H1 (cell line): ENCODE data around the gene TBC1D22A. TPM values are rescaled to one million over a fixed set of nuclear protein-coding genes. Genes with fewer than 3 reads are reported as not detected.

Experiments used
- CTCF ChIA-PET: fragments of 300-600 bp; sonication (Branson Sonifier 250); formaldehyde crosslinking; loops from one replicate; lab custom pipeline; 2021; ENCODE audit not compliant: partially characterized antibody; lab: Charles Lee
- POLR2A ChIA-PET: fragments of 300-600 bp; sonication (Branson Sonifier 250); formaldehyde crosslinking; loops from one replicate; lab custom pipeline; 2021; ENCODE audit warnings: inconsistent platforms; ENCODE audit not compliant: partially characterized antibody; lab: Charles Lee
- DNase-seq, 2 experiments: peaks; one replicate each; pipeline versions ENCODE4 v3.0.0 to v3.0.0-alpha.2; 2010 to 2022; ENCODE audit warnings: low spot score in 2 of 2, low read depth in 1 of 2, mixed read lengths in 1 of 2
- FAIRE-seq: peaks from 2 replicates; lab custom pipeline; 2011; peaks lifted over from hg19 to GRCh38; lab: Jason Lieb, UNC
- H2AFZ ChIP-seq: 2 replicates; pipeline ENCODE4 v1.8.1; 2012; ENCODE audit warnings: low read length, inconsistent platforms
- H2AK5ac ChIP-seq: 2 replicates; pipeline ENCODE4 v1.6.1; 2013; ENCODE audit warnings: low read depth, low read length
- H2BK120ac ChIP-seq: replicated peaks from 2 replicates; pipeline ENCODE3; 2013; ENCODE audit warnings: low read depth, low read length, inconsistent platforms
- H2BK12ac ChIP-seq: 2 replicates; pipeline ENCODE4 v1.6.1; 2013; ENCODE audit warnings: low read depth, low read length
- H2BK15ac ChIP-seq: 2 replicates; pipeline ENCODE4 v1.6.1; 2013; ENCODE audit warnings: low read length
- H2BK20ac ChIP-seq: 2 replicates; pipeline ENCODE4 v1.6.1; 2013; ENCODE audit warnings: low read length
- H2BK5ac ChIP-seq: 2 replicates; pipeline ENCODE4 v1.6.1; 2013; ENCODE audit warnings: low read depth, low read length
- H3K14ac ChIP-seq: 2 replicates; pipeline ENCODE4 v1.6.1; 2013; ENCODE audit warnings: inconsistent platforms; ENCODE audit not compliant: insufficient read length
- H3K18ac ChIP-seq: 2 replicates; pipeline ENCODE4 v1.6.1; 2013; ENCODE audit warnings: low read length; ENCODE audit errors: extremely low read depth
- H3K23ac ChIP-seq: 2 replicates; pipeline ENCODE4 v1.6.1; 2013; ENCODE audit warnings: inconsistent platforms; ENCODE audit not compliant: insufficient read length
- H3K23me2 ChIP-seq: 2 replicates; pipeline ENCODE4 v1.6.1; 2013; ENCODE audit warnings: low read depth, low read length
- H3K27ac ChIP-seq: 2 replicates; pipeline ENCODE4 v1.6.1; 2011; ENCODE audit warnings: low read depth, low read length, inconsistent platforms
- H3K27me3 ChIP-seq, 4 experiments: replicated peaks in 1 of 4; 1 replicate in 1 of 4; 2 replicates in 3 of 4; pipeline versions ENCODE4 v1.6.1 to v1.8.1; 2011 to 2013; ENCODE audit warnings: low read length in 3 of 4, mild to moderate bottlenecking in 3 of 4, inconsistent platforms in 2 of 4, mixed read lengths in 2 of 4, moderate library complexity in 1 of 4; ENCODE audit not compliant: control insufficient read depth in 3 of 4, insufficient read depth in 3 of 4; ENCODE audit errors: extremely low read depth in 1 of 4
- H3K36me3 ChIP-seq, 4 experiments: 2 replicates each; pipeline versions ENCODE4 v1.6.1 to v1.8.1; 2011 to 2013; ENCODE audit warnings: mild to moderate bottlenecking in 4 of 4, low read length in 3 of 4, moderate library complexity in 2 of 4, control low read depth in 1 of 4, inconsistent platforms in 1 of 4; ENCODE audit not compliant: insufficient read depth in 4 of 4, control insufficient read depth in 2 of 4
- H3K4ac ChIP-seq: replicated peaks from 2 replicates; pipeline ENCODE3; 2013; ENCODE audit warnings: low read length, low read depth, mixed read lengths, inconsistent platforms; ENCODE audit not compliant: insufficient read length
- H3K4me1 ChIP-seq, 4 experiments: replicated peaks in 1 of 4; 1 replicate in 1 of 4; 2 replicates in 3 of 4; pipeline versions ENCODE4 v1.6.1 to v1.8.1; 2011 to 2013; ENCODE audit warnings: low read length in 3 of 4, inconsistent platforms in 2 of 4, mixed read lengths in 1 of 4; ENCODE audit not compliant: insufficient read depth in 4 of 4, control insufficient read depth in 3 of 4
- H3K4me2 ChIP-seq, 2 experiments: 2 replicates each; pipeline versions ENCODE4 v1.6.1 to v1.8.1; 2011 to 2013; ENCODE audit warnings: low read depth in 2 of 2, low read length in 2 of 2, control low read depth in 1 of 2, inconsistent platforms in 1 of 2, mild to moderate bottlenecking in 1 of 2; ENCODE audit not compliant: insufficient read depth in 1 of 2
- H3K4me3 ChIP-seq, 4 experiments: fragments of 200-600, 300-600 bp in 1 of 4; sonication (generic), shearing (Covaris generic), sonication (Bioruptor Twin) in 1 of 4; 2 replicates each; pipeline versions ENCODE4 v1.5.1 to v1.8.1; 2011 to 2016; ENCODE audit warnings: low read length in 4 of 4, low read depth in 3 of 4, control low read depth in 2 of 4, inconsistent platforms in 2 of 4, mild to moderate bottlenecking in 2 of 4, mixed read lengths in 1 of 4, moderate library complexity in 1 of 4; ENCODE audit not compliant: insufficient read depth in 2 of 4; ENCODE audit errors: extremely low read depth in 1 of 4
- H3K56ac ChIP-seq: replicated peaks from 2 replicates; pipeline ENCODE3; 2013; ENCODE audit warnings: low read depth, mild to moderate bottlenecking, mixed read lengths, low read length, inconsistent platforms; ENCODE audit not compliant: insufficient read length
- H3K79me1 ChIP-seq: 2 replicates; pipeline ENCODE4 v1.6.1; 2013; ENCODE audit warnings: low read depth, low read length, control low read depth
- H3K79me2 ChIP-seq, 2 experiments: 2 replicates each; pipeline versions ENCODE4 v1.6.1 to v1.8.1; 2012 to 2013; ENCODE audit warnings: low read length in 2 of 2, mild to moderate bottlenecking in 2 of 2, inconsistent platforms in 1 of 2; ENCODE audit not compliant: insufficient read depth in 2 of 2, control insufficient read depth in 1 of 2
- H3K9ac ChIP-seq, 4 experiments: replicated peaks in 1 of 4; 1 replicate in 1 of 4; 2 replicates in 3 of 4; pipeline versions ENCODE4 v1.6.1 to v1.8.1; 2011 to 2013; ENCODE audit warnings: low read depth in 3 of 4, low read length in 3 of 4, control low read depth in 2 of 4, mild to moderate bottlenecking in 2 of 4, moderate library complexity in 2 of 4, inconsistent platforms in 1 of 4; ENCODE audit errors: extremely low read depth in 1 of 4
- H3K9me3 ChIP-seq, 2 experiments: 2 replicates each; pipeline versions ENCODE4 v1.6.1 to v1.8.1; 2012 to 2013; ENCODE audit warnings: mild to moderate bottlenecking in 2 of 2, moderate library complexity in 2 of 2, control low read depth in 1 of 2, inconsistent platforms in 1 of 2, low read depth in 1 of 2, low read length in 1 of 2, mixed read lengths in 1 of 2; ENCODE audit not compliant: insufficient read depth in 2 of 2
- H4K20me1 ChIP-seq, 2 experiments: replicated peaks in 1 of 2; 2 replicates each; pipeline versions ENCODE3 to v1.8.1; 2011 to 2013; ENCODE audit warnings: inconsistent platforms in 2 of 2, low read length in 2 of 2, mild to moderate bottlenecking in 1 of 2; ENCODE audit not compliant: insufficient read depth in 2 of 2, control insufficient read depth in 1 of 2
- H4K5ac ChIP-seq: 2 replicates; pipeline ENCODE4 v1.6.1; 2013; ENCODE audit warnings: low read length, low read depth, mixed read lengths, inconsistent platforms; ENCODE audit not compliant: insufficient read length
- H4K8ac ChIP-seq: 2 replicates; pipeline ENCODE4 v1.8.0; 2013; ENCODE audit warnings: mild to moderate bottlenecking, moderate library complexity, low read length, inconsistent platforms; ENCODE audit not compliant: insufficient read depth; ENCODE audit errors: extremely low read depth
- H4K91ac ChIP-seq: replicated peaks from 2 replicates; pipeline ENCODE3; 2013; ENCODE audit warnings: low read length, mixed read lengths, inconsistent platforms; ENCODE audit not compliant: insufficient read length
- CBX5 ChIP-seq: fragments of 300-800, 300-1000 bp; sonication (generic); IDR thresholded peaks from 2 replicates; pipeline ENCODE4 v1.7.1; 2016; ENCODE audit warnings: antibody characterized with exemption, low read length, low read depth
- CREB1 ChIP-seq: IDR thresholded peaks from 2 replicates; pipeline ENCODE4 v1.6.1; 2012; ENCODE audit warnings: inconsistent platforms
- EGR1 ChIP-seq: IDR thresholded peaks from 2 replicates; pipeline ENCODE4 v1.6.1; 2011; ENCODE audit warnings: low read depth, low read length, borderline replicate concordance
- FOSL1 ChIP-seq: IDR thresholded peaks from 2 replicates; pipeline ENCODE4 v1.6.1; 2011; ENCODE audit warnings: mild to moderate bottlenecking, low read depth, low read length, moderate library complexity; ENCODE audit not compliant: insufficient read depth
- JUN ChIP-seq: IDR thresholded peaks from 2 replicates; pipeline ENCODE4 v1.6.1; 2011; ENCODE audit warnings: low read depth, mild to moderate bottlenecking, improper control_type of control experiment, low read length
- KDM5A ChIP-seq: fragments of 200-600 bp; IDR thresholded peaks from 2 replicates; pipeline ENCODE4 v1.7.1; 2012; ENCODE audit warnings: mild to moderate bottlenecking, low read length, inconsistent platforms, mixed read lengths
- MAFK ChIP-seq: IDR thresholded peaks from 2 replicates; pipeline ENCODE4 v1.6.1; 2012; ENCODE audit warnings: low read depth, mild to moderate bottlenecking, improper control_type of control experiment, low read length
- PHF8 ChIP-seq: fragments of 200-600 bp; sonication (generic); conservative IDR thresholded peaks from 2 replicates; pipeline ENCODE4 v1.7.1; 2012; ENCODE audit warnings: low read depth, mild to moderate bottlenecking, inconsistent platforms, low read length, moderate library complexity
- POLR2AphosphoS5 ChIP-seq: IDR thresholded peaks from 2 replicates; pipeline ENCODE4 v1.6.1; 2011; ENCODE audit warnings: low read depth, low read length
- RAD21 ChIP-seq, 2 experiments: IDR thresholded peaks in 1 of 2; conservative IDR thresholded peaks in 1 of 2; 2 replicates each; pipeline ENCODE4 v1.6.1; 2011; ENCODE audit warnings: low read depth in 2 of 2, low read length in 2 of 2, improper control_type of control experiment in 1 of 2, inconsistent platforms in 1 of 2, mild to moderate bottlenecking in 1 of 2, moderate library complexity in 1 of 2
- RBBP5 ChIP-seq: IDR thresholded peaks from 2 replicates; pipeline ENCODE4 v1.7.1; 2012; ENCODE audit warnings: low read depth, mild to moderate bottlenecking, inconsistent platforms, low read length, moderate library complexity, borderline replicate concordance
- SIX5 ChIP-seq: IDR thresholded peaks from 2 replicates; pipeline ENCODE4 v1.6.1; 2011; ENCODE audit warnings: mild to moderate bottlenecking, low read depth, low read length
- TCF12 ChIP-seq: IDR thresholded peaks from 2 replicates; pipeline ENCODE4 v1.6.1; 2011; ENCODE audit warnings: low read depth, mild to moderate bottlenecking, low read length
- TEAD4 ChIP-seq: IDR thresholded peaks from 2 replicates; pipeline ENCODE4 v1.6.1; 2012; ENCODE audit warnings: low read depth, low read length, inconsistent platforms, mixed read lengths
- ZNF274 ChIP-seq: IDR thresholded peaks from 2 replicates; pipeline ENCODE4 v1.7.0; 2012; ENCODE audit warnings: low read length, borderline replicate concordance; ENCODE audit errors: extremely low read depth
- WGBS, 2 experiments: shearing (Covaris generic) in 1 of 2; methylation state at CpG; one replicate each; pipeline versions ENCODE4 v1.1.6 to v1.1.7; 2013 to 2015; ENCODE audit warnings: low lambda C conversion rate in 2 of 2, mixed read lengths in 2 of 2, inconsistent platforms in 1 of 2, low coverage in 1 of 2, missing lambda C conversion rate in 1 of 2; ENCODE audit not compliant: insufficient replicate concordance in 2 of 2, insufficient coverage in 1 of 2, insufficient read length in 1 of 2; ENCODE audit errors: extremely low coverage in 1 of 2, missing lambda C conversion rate in 1 of 2; 5-methylcytosine and 5-hydroxymethylcytosine counted together
- polyA plus RNA-seq, 7 experiments: library from polyadenylated mRNA; depleted of rRNA in 3 of 7; stranded (reverse) in 5 of 7; unstranded in 2 of 7; fragments of >200 nt in 5 of 7; fragments of 200-250 nt in 2 of 7; gene quantifications; 1 replicate in 5 of 7; 2 replicates in 1 of 7; 4 replicates in 1 of 7; pipeline versions ENCODE4 v1.2.1 to v1.2.3, GENCODE V29; 2011 to 2013; ENCODE audit warnings: missing spikeins in 2 of 7, mixed read lengths in 2 of 7
- total RNA-seq: library from RNA; stranded (reverse); fragmentation: NEBNext Ultra II Directional; extraction: Animal tissue kit (Norgen Biotek cat#: 25700); gene quantifications from 2 replicates; pipeline ENCODE4 v1.2.1, GENCODE V29; 2021

TBC1D22A gene
- total and polyA plus RNA-seq, 2 of the 8 experiments (the other 6 are each of a cell fraction or from before 2014, with no cell fraction given): 11.9 to 18.4 TPM

- no peak overlapping the region for H2BK5ac ChIP-seq
- no peak overlapping the region for H4K5ac ChIP-seq
- no peak overlapping the region for H2BK120ac ChIP-seq
- H2AK5ac ChIP-seq: no peak overlapping the region
- H3K4me1 ChIP-seq: no peaks in the 10 kb centered on the region
- H3K27me3 ChIP-seq: no peaks in the 10 kb centered on the region
- no peak overlapping the region for H3K27ac ChIP-seq
- no peaks in the 10 kb centered on the region for H3K79me2 ChIP-seq
- H4K8ac ChIP-seq: no peak overlapping the region
- no peak overlapping the region for H3K4ac ChIP-seq
- H3K9me3 ChIP-seq: no peaks in the 10 kb centered on the region
- H2BK15ac ChIP-seq: no peak overlapping the region
- peaks cover 16% of the 10 kb centered on the region; the same call in 1 of the 2 replicates for H3K23me2 ChIP-seq
- H2BK20ac ChIP-seq: no peak overlapping the region
- H3K79me1 ChIP-seq: peaks cover 10% of the 10 kb centered on the region
- H3K18ac ChIP-seq: no peak overlapping the region; the same call in 1 of the 2 replicates
- no peak overlapping the region for H2AFZ ChIP-seq
- H3K36me3 ChIP-seq: peaks cover 0 to 5% (median 2%) of the 10 kb centered on the region in 4 experiments; a peak in 2 of 8 replicates
- no peak overlapping the region for H3K4me2 ChIP-seq
- H3K56ac ChIP-seq: no peak overlapping the region
- H2BK12ac ChIP-seq: 0 out of 2 replicates have a peak overlapping the region, but pooled peaks have one; percentile 9
- DNase-seq: no peak
- ChIA-PET CTCF (interaction anchor here (1.8 kb wide), 1 partner anchor 11 kb away, joined by 6 read pairs; no protein-coding TSS in a partner anchor), POLR2A (interaction anchor here (0.8 kb wide), 1 partner anchor 13 kb away, joined by 4 read pairs; no protein-coding TSS in a partner anchor)
- no peak overlapping the region for H3K14ac ChIP-seq
- H4K20me1 ChIP-seq: peaks cover 6 to 13% of the 10 kb centered on the region in 2 experiments
- 94% methylated on average over 15 of the region's 15 CpGs; no CpG with 5 or more reads in 1 of the 2 experiments for WGBS, 2 experiments
- no peak for FAIRE-seq
- H3K4me3 ChIP-seq: no peak overlapping the region
- no peak overlapping the region for H3K23ac ChIP-seq
- no peak overlapping the region for H3K9ac ChIP-seq
- H4K91ac ChIP-seq: no peak overlapping the region
- TF ChIP-seq TEAD4: no peak
- no peak for TF ChIP-seq FOSL1
- TF ChIP-seq CREB1: no peak
- TF ChIP-seq CBX5: no peak
- TF ChIP-seq EGR1: no peak
- no peak for TF ChIP-seq RBBP5
- TF ChIP-seq SIX5: no peak
- no peak for TF ChIP-seq KDM5A
- TF ChIP-seq RAD21 (IDR thresholded peaks at IDR 0.05 in 1 of 2, conservative IDR thresholded peaks at IDR 0.05 in 1 of 2; ENCODE audit: low read depth in 2 of 2, low read length in 2 of 2): no peak
- TF ChIP-seq PHF8: no peak
- no peak for TF ChIP-seq JUN
- no peak for TF ChIP-seq TCF12
- no peak for TF ChIP-seq MAFK
- no peak for TF ChIP-seq ZNF274
- no peak for TF ChIP-seq POLR2AphosphoS5
Observed at GRCh38 chr22:47006433-47006832, 244.0 kb downstream of the TBC1D22A start.
